ENCODE data around the gene CAPG.
A peak's percentile ranks its signal among the peaks of the same experiment; 100 is the strongest.
"Not testable (repeated sequence)": the region's sequence is repeated elsewhere in the genome, so short reads cannot be mapped to it uniquely, and the experiment has no call there.

Gene CAPG

DNA sequence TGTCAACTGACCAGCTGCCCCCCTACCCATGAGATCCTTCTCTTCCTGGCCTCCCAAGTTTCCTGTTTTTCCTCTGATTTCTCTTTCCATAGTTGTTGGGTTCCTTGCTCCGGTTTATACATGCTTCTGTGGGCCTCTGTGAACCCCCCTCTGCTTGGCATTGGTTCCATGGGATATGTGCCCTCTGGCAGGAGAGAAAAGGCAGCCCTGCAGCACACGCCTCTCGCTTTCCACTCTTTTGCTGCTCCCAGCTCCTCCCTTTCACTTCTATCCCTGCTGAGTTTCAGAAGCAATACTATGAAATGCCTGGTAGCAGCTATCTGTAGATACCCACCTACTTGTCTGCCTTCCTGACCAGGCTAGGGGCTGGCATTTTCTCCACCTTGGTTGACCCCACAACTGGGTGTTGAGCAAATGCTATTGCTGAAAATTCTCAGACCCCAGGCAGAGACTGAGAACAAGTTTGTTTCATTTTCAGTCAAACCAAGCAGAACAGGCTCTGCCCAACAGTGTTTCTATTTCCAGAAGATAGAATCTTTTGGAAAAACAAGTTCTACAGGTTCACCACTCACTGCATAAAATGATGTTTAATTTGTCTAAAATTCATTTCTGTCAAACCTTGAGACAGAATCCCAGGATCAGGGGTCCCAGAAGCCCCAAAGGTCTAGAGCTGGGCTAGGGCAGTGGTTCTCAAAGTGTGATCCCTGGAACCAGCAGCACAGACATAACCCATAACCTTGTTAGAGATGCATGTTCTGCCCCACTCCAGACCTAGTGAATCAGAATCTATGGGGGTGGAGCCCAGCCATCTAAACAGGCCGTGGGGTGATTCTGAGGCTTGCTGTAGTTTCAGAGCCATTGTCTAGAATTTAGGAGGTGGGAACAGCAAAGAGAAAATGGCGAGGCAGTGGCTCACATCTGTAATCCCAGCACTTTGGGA, 13.4 kb downstream of the CAPG start:
- no peak for DNase-seq

DNA sequence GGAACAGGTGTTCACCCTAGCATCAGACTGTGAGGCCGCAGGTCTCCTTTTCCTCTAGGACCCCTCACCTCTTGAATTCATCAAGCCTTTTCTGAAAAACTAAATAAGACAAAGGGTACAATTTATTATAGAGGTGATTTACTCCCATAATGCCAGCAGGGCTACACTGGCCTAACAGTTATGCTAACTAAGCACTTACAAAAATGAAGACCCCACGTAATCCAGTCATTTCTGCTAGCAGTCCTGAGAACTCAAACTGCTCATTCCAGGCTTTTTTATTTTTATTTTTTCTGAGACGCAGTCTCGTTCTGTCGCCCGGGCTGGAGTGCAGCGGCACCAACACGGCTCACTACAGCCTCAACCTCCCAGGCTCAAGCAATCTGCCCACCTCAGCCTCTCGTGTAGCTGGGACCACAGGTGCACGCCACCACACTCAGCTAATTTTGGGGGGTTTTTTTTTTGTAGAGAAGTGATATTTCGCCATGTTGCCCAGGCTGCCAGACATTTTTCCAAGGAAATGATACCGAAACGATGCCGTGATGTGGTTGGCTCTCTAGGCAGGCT, 14.2 kb downstream of the CAPG start:
- no peak for DNase-seq

DNA sequence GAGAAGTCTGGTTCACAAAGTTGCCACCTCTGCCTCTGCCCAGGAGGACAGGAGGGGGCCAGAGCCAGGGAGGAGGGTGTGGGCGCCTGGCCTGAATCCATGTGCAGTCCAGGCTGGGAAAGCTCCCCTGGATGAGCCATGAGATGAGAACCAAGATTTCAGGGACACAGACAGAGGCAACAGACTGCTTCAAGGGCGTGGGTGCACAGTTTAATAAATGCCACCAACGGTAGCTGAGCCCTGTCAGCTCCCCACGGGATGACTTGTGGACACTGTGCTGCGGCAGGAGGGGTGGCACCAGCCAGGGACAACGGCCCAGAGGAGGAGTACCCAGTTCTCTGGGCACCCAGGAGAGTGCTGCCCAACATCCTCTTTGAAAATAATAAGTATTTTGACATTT, 15.2 kb downstream of the CAPG start:
- DNase-seq, result no peak

DNA sequence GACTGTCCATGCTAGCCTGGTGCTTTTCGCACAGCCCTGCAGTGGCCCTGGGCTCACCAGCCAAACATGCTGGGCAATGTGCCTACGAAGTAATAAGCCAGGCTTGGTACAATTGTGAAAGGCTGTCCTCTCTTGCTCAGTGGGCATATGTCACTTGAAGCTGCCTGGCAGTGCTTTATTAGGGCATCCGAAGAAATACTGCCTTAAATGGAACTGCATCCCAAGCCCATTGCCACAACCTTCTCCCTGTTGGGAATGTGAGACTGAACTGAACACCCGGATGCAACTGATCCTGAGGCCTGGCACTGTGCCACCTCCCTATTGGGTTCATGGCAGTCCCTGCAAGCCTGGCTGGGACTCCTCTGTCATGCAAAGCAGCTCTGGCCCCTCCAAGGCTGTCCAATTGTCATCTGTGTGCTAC, 15.9 kb downstream of the CAPG start:
- no peak for DNase-seq

DNA sequence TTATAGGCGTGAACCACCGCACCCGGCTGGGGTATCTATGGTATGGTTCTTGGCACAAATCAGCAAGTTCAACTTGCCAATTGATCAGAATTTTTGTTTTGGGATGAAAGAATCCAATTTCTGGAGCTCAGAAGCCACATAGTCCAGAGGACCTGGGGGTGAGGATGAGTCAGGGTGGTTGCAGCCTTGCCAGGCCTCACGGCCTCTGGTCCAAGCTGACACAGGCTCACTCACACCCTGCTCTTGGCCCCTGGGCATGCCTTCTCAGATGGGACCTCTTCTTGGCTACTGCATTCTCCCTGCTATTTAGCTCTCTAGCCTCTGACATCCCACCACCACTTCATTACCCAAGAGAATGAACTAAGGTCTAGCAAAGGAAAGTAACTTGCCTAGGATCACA, 16.3 kb downstream of the CAPG start:
- DNase-seq, result no peak

DNA sequence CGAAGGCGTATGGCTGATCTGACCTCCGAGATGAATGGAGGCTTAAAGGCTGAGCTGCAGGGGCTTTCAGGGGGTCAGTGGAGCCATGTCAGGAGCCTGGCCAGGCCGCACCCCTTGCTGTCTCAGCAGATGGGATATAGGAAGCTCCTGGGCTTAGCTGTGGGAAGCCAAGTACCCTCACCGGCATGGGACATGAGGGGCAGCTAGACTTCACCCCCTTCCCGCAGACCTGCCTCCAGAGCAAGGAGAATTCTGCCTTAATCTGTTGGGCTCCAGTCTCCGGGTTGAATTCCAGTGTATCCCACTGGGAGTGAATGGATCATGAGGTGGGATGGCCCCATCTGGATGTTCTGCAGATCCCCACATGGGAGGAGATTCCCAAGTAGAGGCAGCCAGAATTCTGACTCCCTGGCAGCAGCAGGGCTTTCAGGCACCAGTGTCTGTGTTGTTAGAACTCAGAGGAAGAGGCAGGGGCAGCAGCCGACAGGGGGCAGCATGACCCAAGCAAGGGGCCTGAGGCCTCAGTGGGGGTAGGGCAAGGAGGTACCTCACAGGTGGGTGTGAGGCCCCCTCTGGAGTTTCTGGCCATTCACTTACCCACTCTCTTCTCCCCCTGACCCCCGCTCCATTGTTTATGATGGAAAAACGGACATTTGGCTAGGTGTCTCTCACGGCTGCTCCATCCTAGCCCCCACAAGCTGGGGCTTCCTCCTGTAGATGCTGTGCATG, 19.1 kb downstream of the CAPG start:
- peak; percentile 54 to 74 (median 61) for DNase-seq

DNA sequence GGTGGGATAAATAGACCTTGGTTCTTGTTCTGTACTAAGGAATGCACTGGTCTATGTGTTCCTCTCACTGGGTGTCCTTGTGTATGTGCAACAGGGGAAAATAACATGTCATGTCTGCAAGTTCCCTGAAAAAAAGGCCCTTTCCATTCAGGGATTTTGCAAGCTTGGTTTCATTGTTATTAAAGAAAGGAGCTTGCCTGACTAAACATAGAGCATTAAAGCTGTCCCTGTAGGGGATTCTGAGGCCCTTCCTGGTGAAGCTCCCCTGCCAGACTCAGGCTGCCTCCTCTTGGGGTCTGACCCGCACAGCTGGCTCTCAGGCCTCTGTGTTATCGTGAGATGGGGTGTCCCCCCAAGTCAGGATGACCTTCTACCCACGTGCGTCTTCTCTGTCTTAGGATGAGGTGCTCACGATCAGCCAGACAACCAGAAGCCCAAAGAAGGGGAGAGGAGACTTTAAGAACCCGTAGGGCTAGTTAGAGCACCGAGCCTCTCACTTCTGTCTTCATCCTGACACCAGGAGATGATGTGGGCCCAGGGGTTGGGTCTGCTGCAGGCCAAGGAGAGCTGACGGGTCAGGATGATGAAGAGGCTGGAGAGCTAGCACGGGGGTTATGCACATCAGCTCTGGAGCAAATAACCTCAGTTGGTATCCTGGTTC, 21.2 kb downstream of the CAPG start:
- no peak for DNase-seq

DNA sequence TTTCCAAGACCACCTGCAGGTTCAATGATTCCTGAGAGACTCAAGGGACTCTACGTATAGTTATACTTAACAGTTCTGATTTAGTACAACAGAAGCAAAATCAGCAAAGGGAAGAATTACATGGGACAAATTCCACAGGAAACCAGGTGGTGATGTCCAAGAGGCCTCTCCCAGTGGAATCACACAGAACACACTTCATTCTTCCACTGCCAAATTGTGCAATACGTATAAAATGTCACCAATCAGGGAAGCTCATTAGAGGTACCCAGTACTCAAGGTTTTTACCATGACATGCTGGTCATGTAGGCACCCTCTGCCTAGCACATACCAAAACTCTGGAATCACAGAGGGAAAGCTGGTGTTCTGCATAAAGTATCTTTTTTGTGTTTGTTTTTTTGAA, 22.4 kb downstream of the CAPG start:
- no peak for DNase-seq

DNA sequence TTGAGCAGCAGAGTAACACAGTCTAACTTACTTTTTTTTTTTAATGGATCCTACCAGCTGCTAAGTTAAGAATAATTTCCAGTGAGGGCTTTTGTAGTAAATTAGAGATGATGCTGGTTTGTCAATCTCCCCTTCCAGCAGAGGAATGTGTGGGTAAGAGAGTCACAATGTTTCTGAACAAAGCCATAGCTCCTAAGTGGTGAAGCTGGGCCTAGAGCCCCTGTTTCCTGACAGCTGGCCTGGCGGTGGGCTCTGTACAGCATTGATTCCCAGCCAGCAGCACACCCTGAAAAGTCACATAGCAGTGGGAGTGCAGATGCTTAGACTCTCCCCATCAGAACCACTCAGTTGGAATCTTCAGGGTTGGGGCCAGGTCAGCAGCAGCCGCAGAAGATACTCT, 24.4 kb downstream of the CAPG start:
- no peak for DNase-seq

DNA sequence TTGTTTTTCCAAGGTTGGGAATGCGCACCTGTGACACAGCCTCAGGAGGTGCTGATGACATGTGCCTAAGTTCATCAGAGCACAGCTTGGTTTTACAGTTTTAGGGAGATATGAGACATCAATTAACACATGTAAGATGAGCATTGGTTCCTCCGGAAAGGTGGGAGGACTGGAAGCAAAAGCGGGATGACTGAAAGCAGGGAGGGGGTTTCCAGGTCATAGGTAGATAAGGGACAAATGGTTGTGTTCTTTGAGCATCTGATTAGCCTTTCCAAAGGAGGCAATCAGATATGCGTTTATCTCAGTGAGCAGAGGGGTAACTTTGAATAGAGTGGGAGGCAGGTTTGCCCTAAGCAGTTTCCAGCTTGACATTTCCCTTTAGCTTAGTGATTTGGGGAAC, 26.3 kb downstream of the CAPG start:
- DNase-seq, result no peak

DNA sequence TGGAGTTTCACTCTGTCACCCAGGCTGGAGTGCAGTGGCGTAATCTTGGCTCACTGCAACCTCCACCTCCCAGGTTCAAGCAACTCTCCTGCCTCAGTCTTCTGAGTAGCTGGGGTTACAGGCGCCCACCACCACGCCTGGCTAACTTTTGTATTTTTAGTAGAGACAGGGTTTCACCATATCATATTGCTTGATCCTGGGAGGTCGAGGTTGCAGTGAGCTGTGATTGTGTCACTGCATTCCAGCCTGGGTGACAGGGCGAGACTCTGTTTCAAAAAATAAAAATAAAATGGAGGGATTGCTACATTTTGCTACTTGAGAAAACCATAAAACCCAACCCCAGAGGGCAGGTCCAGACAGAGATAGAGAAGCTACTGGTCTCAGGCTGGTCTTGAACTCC, 27.0 kb downstream of the CAPG start:
- DNase-seq, result not testable (repeated sequence)

DNA sequence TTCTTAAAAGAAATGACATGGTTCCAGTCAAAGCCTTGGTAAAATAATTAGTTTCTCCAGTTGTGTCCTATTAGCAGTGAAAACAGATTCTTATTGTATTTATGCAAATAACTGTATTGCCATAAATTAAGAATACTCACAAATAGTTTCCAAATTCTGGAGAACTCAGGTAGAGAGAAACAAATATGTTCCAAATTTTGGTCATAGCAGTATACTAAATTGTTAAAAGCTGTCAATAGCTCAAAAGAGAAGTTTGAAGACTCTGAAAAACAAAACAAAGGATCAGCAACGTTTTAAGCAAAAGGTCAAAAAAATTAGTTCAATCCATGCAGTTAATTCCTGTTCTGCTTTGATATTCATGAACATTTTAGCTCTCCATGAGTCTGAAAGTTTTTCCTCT, 30.1 kb downstream of the CAPG start:
- DNase-seq, result no peak

DNA sequence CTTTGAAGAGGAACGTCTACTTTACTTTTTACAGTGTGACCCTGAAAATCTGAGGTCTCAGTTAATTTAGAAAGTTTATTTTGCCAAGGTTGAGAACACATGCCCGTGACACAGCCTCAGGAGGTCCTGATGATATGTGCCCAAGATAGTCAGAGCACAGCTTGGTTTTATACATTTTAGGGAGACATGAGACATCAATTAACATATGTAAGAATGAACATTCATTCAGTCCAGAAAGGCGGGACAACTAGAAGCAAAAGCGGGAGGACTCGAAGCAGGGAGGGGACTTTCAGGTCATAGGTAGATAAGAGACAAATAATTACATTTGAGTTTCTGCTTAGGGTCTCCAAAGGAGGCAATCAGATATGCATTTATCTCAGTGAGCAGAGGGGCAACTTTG, 31.9 kb downstream of the CAPG start:
- DNase-seq, result no peak

DNA sequence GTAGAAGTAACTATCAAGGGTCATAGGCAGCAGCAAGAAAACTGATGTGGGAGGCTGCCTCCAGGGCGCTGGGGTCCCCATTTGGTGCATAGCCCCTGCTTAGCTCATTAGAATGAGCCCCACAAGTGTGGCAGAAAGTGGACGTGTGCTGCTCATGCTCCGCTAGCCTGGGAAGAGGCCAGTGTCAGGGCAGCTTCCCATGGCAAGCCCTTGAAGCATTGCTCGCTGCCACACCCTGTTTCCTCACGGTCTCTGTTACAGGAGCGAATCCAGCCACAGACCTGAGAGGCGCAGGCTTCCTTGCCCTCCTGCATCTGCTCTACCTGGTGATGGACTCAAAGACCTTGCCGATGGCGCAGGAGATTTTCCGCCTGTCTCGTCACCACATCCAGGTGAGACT, 33.1 kb downstream of the CAPG start:
- DNase-seq, result no peak

DNA sequence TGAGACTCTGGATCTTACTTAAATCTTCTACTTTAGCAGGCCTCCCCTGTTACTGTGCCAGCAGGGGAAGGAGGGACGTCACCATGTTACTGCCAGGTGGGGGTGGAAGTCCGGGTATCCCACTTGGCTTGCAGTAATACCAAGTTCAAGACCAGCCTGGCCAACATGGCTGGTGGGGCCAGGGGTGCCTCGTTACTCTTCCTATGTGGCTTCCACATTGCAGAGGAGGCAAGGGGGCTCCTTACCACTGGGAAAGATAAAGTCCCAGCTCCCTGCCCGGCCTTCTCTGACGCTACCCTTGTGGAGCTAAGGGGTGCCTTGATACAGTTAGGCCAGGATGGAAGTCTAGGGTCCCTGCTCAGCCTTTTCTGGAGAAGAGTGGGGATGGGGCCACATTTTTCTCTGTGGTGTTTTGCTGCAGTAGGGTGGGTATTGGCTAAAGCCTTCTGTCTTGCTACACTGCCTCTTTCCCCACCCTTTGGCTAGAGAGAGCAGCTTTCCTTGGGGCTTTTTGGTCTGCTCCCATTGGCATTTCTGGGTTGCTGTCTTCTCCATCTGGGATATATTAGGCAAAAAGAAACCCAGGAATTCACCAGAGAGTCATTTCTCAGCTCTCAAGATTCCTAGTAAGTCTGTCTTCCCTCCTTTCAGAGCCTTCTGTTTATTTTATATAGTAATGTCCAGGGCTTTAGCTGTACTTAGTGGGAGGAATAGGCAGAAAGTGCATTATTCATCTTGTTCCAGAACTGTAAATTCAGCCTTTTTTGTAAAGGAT, 33.7 kb downstream of the CAPG start:
- no peak for DNase-seq

DNA sequence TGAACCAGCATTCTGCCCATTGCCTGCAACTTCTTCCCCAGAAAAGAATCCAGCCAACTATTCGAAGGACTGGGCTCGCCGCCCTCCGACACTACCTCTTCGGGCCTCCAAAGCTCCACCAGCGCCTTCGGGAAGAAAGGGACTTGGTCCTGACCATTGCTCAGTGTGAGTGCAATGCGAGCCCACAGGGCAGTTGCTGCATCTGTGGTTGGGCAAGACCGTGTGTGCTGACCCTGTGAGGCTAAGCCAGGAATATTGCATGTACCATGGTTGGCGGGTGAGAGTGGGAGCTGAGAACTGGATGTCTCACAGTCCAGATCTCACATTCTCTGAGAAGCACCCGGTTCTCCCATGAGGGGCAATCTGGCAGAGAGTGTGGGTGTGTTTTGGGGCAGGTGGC, 39.1 kb downstream of the CAPG start:
- DNase-seq, result no peak

DNA sequence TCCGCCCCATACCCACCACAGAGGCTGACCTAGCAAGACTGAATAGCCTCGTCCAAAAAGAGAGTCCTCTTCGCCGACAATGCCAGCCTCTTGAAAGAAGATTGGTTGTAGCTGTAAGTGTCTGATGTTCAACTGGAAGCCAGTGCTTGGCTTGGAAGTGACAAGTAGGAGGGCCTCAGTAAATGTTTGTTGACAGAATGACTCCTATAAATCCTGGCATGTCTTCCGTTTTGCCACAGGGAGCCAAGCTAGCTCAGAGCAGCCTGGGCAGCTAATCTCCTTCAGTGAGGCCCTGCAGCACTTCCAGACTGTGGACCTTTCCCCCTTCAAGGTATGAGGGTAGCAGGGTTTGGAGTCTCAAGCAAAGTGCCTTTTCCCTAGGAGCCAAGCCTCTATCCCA, 40.7 kb downstream of the CAPG start:
- no peak for DNase-seq

DNA sequence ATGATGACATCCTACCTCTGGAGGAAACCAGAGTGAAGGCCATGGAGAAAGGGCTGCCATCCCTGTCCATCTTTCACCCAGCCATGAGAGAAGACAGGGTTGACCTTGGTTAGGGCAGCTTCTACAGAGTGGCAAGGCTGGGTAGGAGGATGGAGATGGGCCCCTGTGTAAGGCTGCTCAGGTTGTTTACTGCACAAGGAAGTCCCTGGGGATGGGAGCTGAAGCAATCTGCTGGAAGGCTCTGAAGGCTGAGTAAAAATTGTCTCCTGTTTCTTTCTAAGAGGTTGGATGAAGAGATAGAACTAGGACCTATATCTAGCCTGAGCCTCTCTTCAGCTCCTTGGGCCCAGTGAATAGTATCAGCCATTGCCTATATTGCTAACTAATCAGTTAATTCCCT, 41.2 kb downstream of the CAPG start:
- no peak for DNase-seq

DNA sequence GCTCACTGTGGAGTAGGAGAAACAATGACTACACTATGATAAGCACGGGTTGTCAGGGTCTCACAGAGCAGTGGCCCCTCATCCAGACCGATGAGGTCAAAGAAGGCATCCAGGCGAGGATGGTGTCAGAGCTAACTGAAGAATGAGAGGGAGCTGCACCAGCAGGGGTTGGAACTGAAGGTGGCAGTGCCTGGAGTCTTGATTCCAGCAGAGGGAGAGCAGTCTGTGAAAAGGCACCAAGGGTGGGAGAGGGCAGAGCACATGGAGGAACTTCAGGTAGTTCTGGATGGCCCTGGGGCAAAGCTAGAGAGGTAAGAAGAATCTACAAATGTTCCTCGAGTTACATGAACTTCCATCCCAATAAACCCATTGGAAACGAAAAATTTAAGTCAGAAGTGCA, 43.0 kb downstream of the CAPG start:
- DNase-seq, result no peak

DNA sequence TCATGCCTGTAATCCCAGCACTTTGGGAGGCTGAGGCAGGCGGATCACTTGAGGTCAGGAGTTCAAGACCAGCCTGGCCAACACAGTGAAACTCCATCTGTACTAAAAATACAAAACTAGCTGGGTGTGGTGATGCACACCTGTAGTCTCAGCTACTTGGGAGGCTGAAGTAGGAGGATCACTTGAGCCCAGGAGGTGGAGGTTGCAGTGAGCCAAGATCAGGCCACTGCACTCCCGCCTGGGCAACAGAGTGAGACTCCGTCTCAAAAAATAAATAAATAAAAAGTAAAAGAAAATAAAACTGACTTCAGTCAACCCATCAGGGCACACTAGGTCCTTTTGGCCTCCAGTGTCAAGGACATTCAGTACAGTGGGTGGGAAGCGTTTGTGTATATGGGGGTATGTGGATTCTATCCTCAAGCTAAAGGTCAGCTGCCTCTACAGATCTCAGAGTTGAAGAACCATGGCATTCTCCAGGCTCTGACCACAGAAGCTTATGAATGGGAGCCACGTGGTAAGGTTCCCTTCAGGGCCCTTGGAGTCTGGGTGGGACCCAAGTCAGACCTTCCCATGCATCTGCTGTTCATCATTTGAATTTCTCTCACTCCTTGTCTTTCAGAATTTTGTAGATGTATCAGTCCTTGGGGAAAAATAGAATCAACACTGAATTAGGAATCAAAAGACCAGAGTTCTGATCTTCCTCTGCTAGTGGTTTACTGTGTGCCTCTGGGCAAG, 47.3 kb downstream of the CAPG start:
- DNase-seq, result not testable (repeated sequence)

DNA sequence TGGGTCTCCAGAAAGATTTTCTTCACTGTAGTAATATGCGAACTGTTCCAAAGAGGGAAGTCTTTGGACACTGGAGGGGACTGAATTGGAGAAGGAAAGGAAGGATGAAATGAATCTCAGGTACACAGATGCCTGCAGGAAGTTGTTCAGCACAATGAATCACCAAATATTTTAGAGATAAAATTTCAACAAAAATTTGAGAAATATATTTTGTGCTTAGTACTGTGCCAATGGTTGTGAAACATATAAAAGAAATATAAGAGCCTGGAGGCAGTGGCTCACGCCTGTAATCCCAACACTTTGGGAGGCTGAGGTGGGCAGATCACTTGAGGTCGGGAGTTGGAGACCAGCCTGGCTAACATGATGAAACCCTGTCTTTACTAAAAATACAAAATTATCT, 52.4 kb downstream of the CAPG start:
- DNase-seq, result no peak

DNA sequence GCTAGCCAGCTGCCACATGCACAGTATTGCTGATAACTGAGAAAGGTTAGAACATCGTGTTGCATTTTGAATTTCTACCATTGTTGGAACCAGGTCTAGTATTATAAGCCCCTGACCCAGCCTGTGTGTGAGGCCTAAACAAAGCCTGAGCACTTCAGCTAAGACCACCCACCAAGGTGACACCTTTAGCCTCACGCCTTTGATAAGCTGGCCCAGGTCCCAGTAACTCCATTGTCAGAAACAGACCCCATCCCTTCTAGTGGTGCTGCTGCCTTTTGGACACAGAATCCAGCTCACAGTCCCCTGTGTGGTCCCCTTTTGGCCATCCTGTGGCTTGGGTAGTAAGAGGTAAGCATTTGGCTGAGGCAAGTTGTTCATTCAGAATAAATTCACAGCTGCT, 54.0 kb downstream of the CAPG start:
- DNase-seq, result no peak

Measured in stimulated activated naive CD4-positive, alpha-beta T cell (primary cell).